ENCODE measurements around the gene TOX2. TPM values are rescaled to one million over a fixed set of nuclear protein-coding genes. Genes with fewer than 3 reads are reported as not detected.

Gene TOX2
- total RNA-seq, 6 experiments from 2014 or later = 1.5 to 5.0 (median 2.2) TPM

GRCh38 chr20:44098256-44098630 is 183.6 kb downstream of the TOX2 start:
- H3K4me1 ChIP-seq = no peaks in the 10 kb centered on the region
- no peaks in the 10 kb centered on the region for H3K9me3 ChIP-seq
- H3K27me3 ChIP-seq = no peaks in the 10 kb centered on the region
- no peak overlapping the region for H3K4me3 ChIP-seq
- TF ChIP-seq CTCF (IDR thresholded peaks at IDR 0.05) (no peak), POLR2A (IDR thresholded peaks at IDR 0.05) (no peak)
- no peak for ATAC-seq
- WGBS (ENCODE audit: insufficient coverage, low coverage, low lambda C conversion rate, missing lambda C conversion rate) = 87% methylated on average over 6 of the region's 6 CpGs
- H3K36me3 ChIP-seq = no peaks in the 10 kb centered on the region
- H3K27ac ChIP-seq = no peak overlapping the region
- intact Hi-C loops (cut with DNase I) = no loop called here
- DNase-seq = no peak

GRCh38 chr20:44098657-44099056 is 184.0 kb downstream of the TOX2 start:
- TF ChIP-seq POLR2A (IDR thresholded peaks at IDR 0.05) = no peak
- no peak for TF ChIP-seq CTCF (IDR thresholded peaks at IDR 0.05)
- no peak for DNase-seq
- intact Hi-C loops (cut with DNase I) = no loop called here
- H3K36me3 ChIP-seq = no peaks in the 10 kb centered on the region
- H3K4me3 ChIP-seq = no peak overlapping the region
- H3K27me3 ChIP-seq = no peaks in the 10 kb centered on the region
- H3K4me1 ChIP-seq = no peaks in the 10 kb centered on the region
- H3K27ac ChIP-seq = no peak overlapping the region
- WGBS (ENCODE audit: insufficient coverage, low coverage, low lambda C conversion rate, missing lambda C conversion rate) = 91% methylated on average over 5 of the region's 5 CpGs
- no peaks in the 10 kb centered on the region for H3K9me3 ChIP-seq
- ATAC-seq = no peak

GRCh38 chr20:44099832-44100231 is 185.2 kb downstream of the TOX2 start:
- ATAC-seq = no peak
- WGBS (ENCODE audit: insufficient coverage, low coverage, low lambda C conversion rate, missing lambda C conversion rate) = 55% methylated on average over 7 of the region's 7 CpGs
- H3K4me3 ChIP-seq = no peak overlapping the region
- H3K4me1 ChIP-seq = no peaks in the 10 kb centered on the region
- TF ChIP-seq POLR2A (IDR thresholded peaks at IDR 0.05) = no peak
- no peaks in the 10 kb centered on the region for H3K36me3 ChIP-seq
- intact Hi-C loops (cut with DNase I) = no loop called here
- DNase-seq = no peak
- H3K27ac ChIP-seq = no peak overlapping the region
- H3K9me3 ChIP-seq = no peaks in the 10 kb centered on the region
- H3K27me3 ChIP-seq = no peaks in the 10 kb centered on the region

GRCh38 chr20:44102582-44102981 is 187.9 kb downstream of the TOX2 start:
- no peaks in the 10 kb centered on the region for H3K9me3 ChIP-seq
- DNase-seq = no peak
- TF ChIP-seq POLR2A (IDR thresholded peaks at IDR 0.05) (no peak), CTCF (IDR thresholded peaks at IDR 0.05) (no peak)
- no peaks in the 10 kb centered on the region for H3K27me3 ChIP-seq
- H3K36me3 ChIP-seq = no peaks in the 10 kb centered on the region
- ATAC-seq = no peak
- H3K4me3 ChIP-seq = no peak overlapping the region
- H3K4me1 ChIP-seq = no peaks in the 10 kb centered on the region
- intact Hi-C loops (cut with DNase I) = no loop called here
- H3K27ac ChIP-seq = no peak overlapping the region
- WGBS (ENCODE audit: insufficient coverage, low coverage, low lambda C conversion rate, missing lambda C conversion rate) = 77% methylated on average over 1 of the region's 1 CpG

- DNase-seq (peak in 1 of 3 donors; percentile 58), ATAC-seq (peak; percentile 53 to 79 (median 56))
- Histone ChIP-seq H3K4me1 (no peaks in the 10 kb centered on the region), H3K9me3 (no peaks in the 10 kb centered on the region), H3K27ac (no peak overlapping the region), H3K27me3 (no peaks in the 10 kb centered on the region), H3K36me3 (no peaks in the 10 kb centered on the region), H3K4me3 (no peak overlapping the region)
- TF ChIP-seq CTCF (IDR thresholded peaks at IDR 0.05) (no peak), POLR2A (IDR thresholded peaks at IDR 0.05) (no peak)
- intact Hi-C loops (cut with DNase I) = no loop called here
- WGBS (ENCODE audit: insufficient coverage, low coverage, low lambda C conversion rate, missing lambda C conversion rate) = 46% methylated on average over 7 of the region's 7 CpGs
These were observed 190.3 kb downstream of the TOX2 start for GRCh38 chr20:44104798-44105517.
